ENCODE measurements around the gene COX14. TPM values are rescaled to one million over a fixed set of nuclear protein-coding genes. Genes with fewer than 3 reads are reported as not detected.
"Not testable (repeated sequence)": the region's sequence is repeated elsewhere in the genome, so short reads cannot be mapped to it uniquely, and the experiment has no call there.

The COX14 gene
- total RNA-seq, 6 experiments from 2014 or later, result 37.7 to 67.5 (median 50.6) TPM

- TF ChIP-seq POLR2A (IDR thresholded peaks at IDR 0.05) (no peak), CTCF (IDR thresholded peaks at IDR 0.05) (no peak)
- H3K4me3 ChIP-seq, result no peak overlapping the region
- intact Hi-C loops (cut with DNase I), result no loop called here
- H3K9me3 ChIP-seq, result no peaks in the 10 kb centered on the region
- peaks cover 0 to 12% (median 2%) of the 10 kb centered on the region in 4 donors for H3K4me1 ChIP-seq
- peak in 1 of 3 donors; percentile 36 for DNase-seq
- peaks cover 0 to 8% (median 4%) of the 10 kb centered on the region in 4 donors for H3K36me3 ChIP-seq
- H3K27ac ChIP-seq, result no peak overlapping the region
- WGBS (ENCODE audit: insufficient coverage, low coverage, low lambda C conversion rate, missing lambda C conversion rate), result 37% methylated on average over 7 of the region's 7 CpGs
- H3K27me3 ChIP-seq, result no peaks in the 10 kb centered on the region
- ATAC-seq, result peak in 1 of 4 donors; percentile 28
Observed at GRCh38 chr12:50082644-50083043, 29.4 kb upstream of the COX14 start.

GRCh38 chr12:50083301-50083700 is 28.7 kb upstream of the COX14 start:
- DNase-seq (peak in 1 of 3 donors; percentile 10), ATAC-seq (no peak)
- TF ChIP-seq CTCF (IDR thresholded peaks at IDR 0.05), result no peak
- TF ChIP-seq POLR2A (IDR thresholded peaks at IDR 0.05), result no peak
- H3K9me3 ChIP-seq, result no peaks in the 10 kb centered on the region
- H3K4me1 ChIP-seq, result peaks cover 0 to 12% (median 2%) of the 10 kb centered on the region in 4 donors
- H3K27me3 ChIP-seq, result no peaks in the 10 kb centered on the region
- intact Hi-C loops (cut with DNase I), result no loop called here
- no peak overlapping the region for H3K4me3 ChIP-seq
- H3K36me3 ChIP-seq, result peaks cover 0 to 15% (median 6%) of the 10 kb centered on the region in 4 donors
- WGBS (ENCODE audit: insufficient coverage, low coverage, low lambda C conversion rate, missing lambda C conversion rate), result 77% methylated on average over 1 of the region's 1 CpG
- H3K27ac ChIP-seq, result no peak overlapping the region

- peak in 1 of 3 donors; percentile 15 for DNase-seq
- peaks cover 0 to 26% (median 11%) of the 10 kb centered on the region in 4 donors for H3K36me3 ChIP-seq
- H3K9me3 ChIP-seq; intact Hi-C loops (cut with DNase I); ATAC-seq; H3K27me3 ChIP-seq: not testable (repeated sequence)
- peak overlapping the region; percentile 92 to 97 (median 97) for H3K4me3 ChIP-seq
- H3K4me1 ChIP-seq, result peaks cover 0 to 12% (median 2%) of the 10 kb centered on the region in 4 donors
- peak overlapping the region; percentile 81 to 90 (median 90) for H3K27ac ChIP-seq
- 45% methylated on average over 7 of the region's 7 CpGs for WGBS (ENCODE audit: insufficient coverage, low coverage, low lambda C conversion rate, missing lambda C conversion rate)
Observed at GRCh38 chr12:50084409-50084774, 27.6 kb upstream of the COX14 start.

- WGBS (ENCODE audit: insufficient coverage, low coverage, low lambda C conversion rate, missing lambda C conversion rate), result under 1% methylated on average over 18 of the region's 69 CpGs
- Histone ChIP-seq H3K9me3 (no peaks in the 10 kb centered on the region), H3K36me3 (peaks cover 0 to 32% (median 14%) of the 10 kb centered on the region in 4 donors), H3K27ac (peak within 1 kb of the TSS; percentile 81 to 90 (median 90)), H3K4me3 (peak within 1 kb of the TSS; percentile 92 to 97 (median 97)), H3K27me3 (no peaks in the 10 kb centered on the region), H3K4me1 (peaks cover 0 to 12% (median 2%) of the 10 kb centered on the region in 4 donors)
- ATAC-seq (peak; percentile 89 to 96 (median 92)), DNase-seq (peak; percentile 93 to 95 (median 95))
- TF ChIP-seq CTCF (IDR thresholded peaks at IDR 0.05) (peak in 3 of 4 donors; percentile 55 to 61 (median 61)), POLR2A (IDR thresholded peaks at IDR 0.05) (peak; percentile 34)
- intact Hi-C loops (cut with DNase I), result no loop called here
Observed at GRCh38 chr12:50084775-50085614, 27.0 kb upstream of the COX14 start, which contains the start of gene SMARCD1. Gene SMARCD1, plus strand, starts transcription at chr12:50085342. Its CDS starts 28 bp downstream, at chr12:50085370.

GRCh38 chr12:50085615-50086072 is 26.4 kb upstream of the COX14 start:
- Histone ChIP-seq H3K36me3 (peaks cover 0 to 38% (median 18%) of the 10 kb centered on the region in 4 donors), H3K4me1 (peaks cover 0 to 12% (median 2%) of the 10 kb centered on the region in 4 donors), H3K27ac (peak overlapping the region; percentile 81 to 90 (median 90)), H3K9me3 (no peaks in the 10 kb centered on the region), H3K4me3 (peak overlapping the region; percentile 92 to 97 (median 97)), H3K27me3 (no peaks in the 10 kb centered on the region)
- 1% methylated on average over 7 of the region's 8 CpGs for WGBS (ENCODE audit: insufficient coverage, low coverage, low lambda C conversion rate, missing lambda C conversion rate)
- ATAC-seq (no peak), DNase-seq (no peak)
- intact Hi-C loops (cut with DNase I), result no loop called here
- no peak for TF ChIP-seq CTCF (IDR thresholded peaks at IDR 0.05)
- no peak for TF ChIP-seq POLR2A (IDR thresholded peaks at IDR 0.05)

All from right lobe of liver (tissue), 6 donors.